IMR-90 (cell line): ENCODE data around the gene SEMA3G. TPM values are rescaled to one million over a fixed set of nuclear protein-coding genes. Genes with fewer than 3 reads are reported as not detected.

ENCODE experiments used
- ATAC-seq: fragments of 200-7000 bp; cut with Tn5 transposase; 2 replicates; pipeline ENCODE4 v1.9.1; 2020; ENCODE audit warnings: low read depth, mild to moderate bottlenecking, moderate library complexity
- BruUV-seq: library from RNA; stranded (reverse); fragments of 400-500 nt; replicated peaks from 2 replicates; lab custom pipeline; 2021; lab: Mats Ljungman, UMichigan
- CTCF ChIA-PET: fragments of 300-600 bp; formaldehyde crosslinking; extraction: SDS; loops from one replicate; lab custom pipeline; 2021; ENCODE audit warnings: antibody characterized with exemption; lab: Yijun Ruan, JAX
- POLR2A ChIA-PET: fragments of 300-600 bp; sonication (Branson Sonifier 250); formaldehyde crosslinking; loops from one replicate; lab custom pipeline; 2022; ENCODE audit warnings: antibody characterized with exemption; ENCODE audit not compliant: unreplicated experiment; lab: Charles Lee
- DNase-seq: peaks from one replicate; pipeline ENCODE4 v3.0.0; 2013
- H2AFZ ChIP-seq: replicated peaks from 2 replicates; pipeline ENCODE3; 2013; ENCODE audit warnings: low read length, mild to moderate bottlenecking; ENCODE audit not compliant: poor library complexity
- H2AK5ac ChIP-seq: 2 replicates; pipeline ENCODE4 v1.6.1; 2013; ENCODE audit warnings: low read depth, low read length, inconsistent platforms
- H2AK9ac ChIP-seq: replicated peaks from 2 replicates; pipeline ENCODE3; 2013; ENCODE audit warnings: mild to moderate bottlenecking, low read depth, low read length, moderate library complexity; ENCODE audit not compliant: poor library complexity
- H2BK120ac ChIP-seq: 2 replicates; pipeline ENCODE4 v1.6.1; 2013; ENCODE audit warnings: low read depth, low read length, inconsistent platforms
- H2BK15ac ChIP-seq: 3 replicates; pipeline ENCODE4 v1.6.1; 2013; ENCODE audit warnings: low read depth, low read length, inconsistent platforms
- H2BK20ac ChIP-seq: 2 replicates; pipeline ENCODE4 v1.6.1; 2013; ENCODE audit warnings: low read depth, mild to moderate bottlenecking, inconsistent platforms, low read length, moderate library complexity
- H2BK5ac ChIP-seq: 2 replicates; pipeline ENCODE4 v1.6.1; 2013; ENCODE audit warnings: mild to moderate bottlenecking, low read depth, low read length, inconsistent platforms; ENCODE audit not compliant: poor library complexity, severe bottlenecking
- H3K14ac ChIP-seq: replicated peaks from 2 replicates; pipeline ENCODE4 v1.6.1; 2013; ENCODE audit warnings: low read depth, low read length, inconsistent platforms
- H3K18ac ChIP-seq: 2 replicates; pipeline ENCODE4 v1.6.1; 2013; ENCODE audit warnings: low read depth, low read length, control low read depth
- H3K23ac ChIP-seq: 2 replicates; pipeline ENCODE4 v1.6.1; 2013; ENCODE audit warnings: low read depth, low read length, inconsistent platforms
- H3K27ac ChIP-seq: 2 replicates; pipeline ENCODE4 v1.5.1; 2013; ENCODE audit warnings: mild to moderate bottlenecking, control low read depth, low read length; ENCODE audit not compliant: insufficient read depth
- H3K27me3 ChIP-seq: 2 replicates; pipeline ENCODE4 v1.6.1; 2013; ENCODE audit warnings: low read length; ENCODE audit not compliant: control insufficient read depth, insufficient read depth
- H3K36me3 ChIP-seq: 2 replicates; pipeline ENCODE4 v1.6.1; 2013; ENCODE audit warnings: low read length, mixed read lengths; ENCODE audit not compliant: control insufficient read depth, insufficient read depth
- H3K4ac ChIP-seq: 2 replicates; pipeline ENCODE4 v1.6.1; 2013; ENCODE audit warnings: low read depth, low read length, inconsistent platforms
- H3K4me1 ChIP-seq: 2 replicates; pipeline ENCODE4 v1.6.1; 2013; ENCODE audit warnings: low read length, mixed read lengths; ENCODE audit not compliant: control insufficient read depth, insufficient read depth
- H3K4me2 ChIP-seq: 2 replicates; pipeline ENCODE4 v1.6.1; 2013; ENCODE audit warnings: low read depth, mild to moderate bottlenecking, control low read depth, low read length, moderate library complexity
- H3K4me3 ChIP-seq: 2 replicates; pipeline ENCODE4 v1.5.1; 2013; ENCODE audit warnings: low read depth, mild to moderate bottlenecking, control low read depth, low read length, moderate library complexity; ENCODE audit not compliant: insufficient read depth
- H3K56ac ChIP-seq: 2 replicates; pipeline ENCODE4 v1.6.1; 2013; ENCODE audit warnings: low read length, inconsistent platforms; ENCODE audit not compliant: insufficient read depth; ENCODE audit errors: extremely low read depth
- H3K79me1 ChIP-seq, 2 experiments: 2 replicates each; pipeline ENCODE4 v1.6.1; 2013; ENCODE audit warnings: low read length in 2 of 2, inconsistent platforms in 1 of 2, low read depth in 1 of 2
- H3K9ac ChIP-seq: 2 replicates; pipeline ENCODE4 v1.6.1; 2013; ENCODE audit warnings: low read depth, low read length, control low read depth
- H3K9me1 ChIP-seq: 2 replicates; pipeline ENCODE4 v1.6.1; 2013; ENCODE audit warnings: low read length, inconsistent platforms; ENCODE audit not compliant: insufficient read depth
- H3K9me3 ChIP-seq: 2 replicates; pipeline ENCODE4 v1.6.1; 2013; ENCODE audit warnings: low read length; ENCODE audit not compliant: control insufficient read depth, insufficient read depth
- H4K20me1 ChIP-seq: 2 replicates; pipeline ENCODE4 v1.6.1; 2013; ENCODE audit warnings: low read length, inconsistent platforms; ENCODE audit not compliant: insufficient read depth
- H4K5ac ChIP-seq: 2 replicates; pipeline ENCODE4 v1.6.1; 2013; ENCODE audit warnings: mild to moderate bottlenecking, low read depth, low read length, control low read depth
- H4K8ac ChIP-seq, 2 experiments: 2 replicates each; pipeline ENCODE4 v1.6.1; 2013; ENCODE audit warnings: low read depth in 2 of 2, low read length in 2 of 2, control low read depth in 1 of 2, inconsistent platforms in 1 of 2
- H4K91ac ChIP-seq: 2 replicates; pipeline ENCODE4 v1.6.1; 2013; ENCODE audit warnings: low read depth, low read length, inconsistent platforms; ENCODE audit not compliant: insufficient read depth
- CEBPB ChIP-seq: IDR thresholded peaks from 2 replicates; pipeline ENCODE4 v1.6.1; 2012; ENCODE audit warnings: low read depth, low read length, improper control_type of control experiment
- CHD1 ChIP-seq: IDR thresholded peaks from 2 replicates; pipeline ENCODE4 v1.6.1; 2012; ENCODE audit warnings: low read depth, low read length, improper control_type of control experiment
- CTCF ChIP-seq: conservative IDR thresholded peaks from 2 replicates; pipeline ENCODE4 v1.5.1; 2012; ENCODE audit warnings: mild to moderate bottlenecking, low read depth, low read length, improper control_type of control experiment
- ELK1 ChIP-seq: fragments of 150-350 bp; IDR thresholded peaks from 2 replicates; pipeline ENCODE4 v1.6.1; 2016; ENCODE audit warnings: low read depth, mild to moderate bottlenecking, low read length, moderate library complexity, borderline replicate concordance
- FOS ChIP-seq: fragments of 150-350 bp; IDR thresholded peaks from 2 replicates; pipeline ENCODE4 v1.6.1; 2016; ENCODE audit warnings: low read depth, low read length
- MAZ ChIP-seq: IDR thresholded peaks from 2 replicates; pipeline ENCODE4 v1.6.1; 2012; ENCODE audit warnings: low read depth, mild to moderate bottlenecking, low read length, improper control_type of control experiment, moderate library complexity, borderline replicate concordance
- MXI1 ChIP-seq: IDR thresholded peaks from 2 replicates; pipeline ENCODE4 v1.6.1; 2012; ENCODE audit warnings: low read depth, mild to moderate bottlenecking, low read length, moderate library complexity, borderline replicate concordance
- NFE2L2 ChIP-seq: fragments of 150-350 bp; IDR thresholded peaks from 2 replicates; pipeline ENCODE4 v1.6.1; 2016; ENCODE audit warnings: low read depth, mild to moderate bottlenecking, low read length
- RAD21 ChIP-seq: IDR thresholded peaks from 2 replicates; pipeline ENCODE4 v1.6.1; 2012; ENCODE audit warnings: low read length, improper control_type of control experiment
- RFX5 ChIP-seq: IDR thresholded peaks from 2 replicates; pipeline ENCODE4 v1.8.0; 2012; ENCODE audit warnings: low read depth, mild to moderate bottlenecking, low read length, moderate library complexity
- SMC3 ChIP-seq: fragments of 150-350 bp; IDR thresholded peaks from 2 replicates; pipeline ENCODE4 v1.6.1; 2016; ENCODE audit warnings: low read depth, mild to moderate bottlenecking, antibody characterized with exemption, low read length, moderate library complexity
- USF2 ChIP-seq: fragments of 150-350 bp; IDR thresholded peaks from 2 replicates; pipeline ENCODE4 v1.6.1; 2017; ENCODE audit warnings: mild to moderate bottlenecking, antibody characterized with exemption, low read length, low read depth
- WGBS, 2 experiments: methylation state at CpG; one replicate each; pipeline versions ENCODE4 v1.1.5 to v1.1.7; 2013; ENCODE audit warnings: missing lambda C conversion rate in 2 of 2; ENCODE audit not compliant: insufficient read length in 1 of 2; ENCODE audit errors: extremely low coverage in 2 of 2; 5-methylcytosine and 5-hydroxymethylcytosine counted together
- dilution Hi-C: fragments of 300-500 bp; cut with HindIII; formaldehyde crosslinking; loops from one replicate; pipeline ENCODE4 v1.14.3; 2018; ENCODE audit warnings: low sequenced_read_pairs; ENCODE audit not compliant: unreplicated experiment
- in situ Hi-C: fragments of 300-500 bp; cut with MboI; formaldehyde crosslinking; loops from 3 replicates; pipeline ENCODE4 v1.14.3; 2019; ENCODE audit warnings: low sequenced_read_pairs, inconsistent platforms, mixed read lengths
- intact Hi-C: fragments of 100-400 bp; cut with micrococcal nuclease; formaldehyde crosslinking; loops from 2 replicates; pipeline ENCODE4 v1.10.0; 2022
- polyA plus RNA-seq, 3 experiments: library from polyadenylated mRNA; depleted of rRNA; stranded (reverse); fragments of >200 nt; gene quantifications; 2 replicates each; pipeline ENCODE4 v1.2.3, GENCODE V29; 2012; ENCODE audit warnings: low replicate concordance in 1 of 3
- total RNA-seq: library from RNA; depleted of rRNA; stranded (reverse); fragments of >200 nt; gene quantifications from 2 replicates; pipeline ENCODE4 v1.2.3, GENCODE V29; 2012

SEMA3G gene
- total and polyA plus RNA-seq, 2 of the 4 experiments (the other 2 are of a cell fraction): 0.07 TPM; not detected in 1

GRCh38 chr3:52492059-52492458 is 47.2 kb upstream of the SEMA3G start:
- no peak for DNase-seq
- intact Hi-C loops: no loop called here
- ATAC-seq: no peak

More at GRCh38 chr3:52492059-52492458, 47.2 kb upstream of the SEMA3G start:
- Histone ChIP-seq H2AK5ac (no peak overlapping the region), H4K91ac (no peak overlapping the region), H3K27ac (no peak overlapping the region), H3K4ac (no peak overlapping the region), H3K56ac (no peak overlapping the region), H3K27me3 (no peaks in the 10 kb centered on the region), H2AFZ (no peak overlapping the region), H3K9me1 (peaks cover 6% of the 10 kb centered on the region; the same call in 1 of the 2 replicates), H2BK120ac (no peak overlapping the region), H3K4me2 (no peak overlapping the region), H3K18ac (no peak overlapping the region), H3K9ac (no peak overlapping the region), H3K4me3 (no peak overlapping the region), H4K8ac (no peak overlapping the region), H4K5ac (no peak overlapping the region), H2BK15ac (no peak overlapping the region), H3K79me1 (peaks cover 0 to 15% of the 10 kb centered on the region in 2 experiments; a peak in 2 of 4 replicates), H3K14ac (no peak overlapping the region), H3K9me3 (no peaks in the 10 kb centered on the region), H3K4me1 (peaks cover 4% of the 10 kb centered on the region; the same call in 1 of the 2 replicates), H3K23ac (no peak overlapping the region), H2AK9ac (no peak overlapping the region), H2BK5ac (no peak overlapping the region), H3K36me3 (peaks cover 61% of the 10 kb centered on the region), H4K20me1 (peaks cover 12% of the 10 kb centered on the region; the same call in 1 of the 2 replicates), H2BK20ac (no peak overlapping the region)
- 95% methylated on average over 18 of the region's 21 CpGs; no CpG with 5 or more reads in 1 of the 2 experiments for WGBS, 2 experiments
- dilution Hi-C loops: no loop called here
- CTCF ChIA-PET: no interaction called here
- in situ Hi-C loops: no loop called here
- POLR2A ChIA-PET: no interaction called here
- TSS peak; percentile 74 for BruUV-seq
- TF ChIP-seq MAZ (no peak), MXI1 (no peak), ELK1 (no peak), RFX5 (no peak), USF2 (no peak), SMC3 (no peak), RAD21 (no peak), FOS (no peak), CTCF (no peak), NFE2L2 (no peak), CHD1 (no peak), CEBPB (no peak)
